ENCODE measurements around the gene COA6. TPM values are rescaled to one million over a fixed set of nuclear protein-coding genes. Genes with fewer than 3 reads are reported as not detected.
A peak's percentile ranks its signal among the peaks of the same experiment; 100 is the strongest.

COA6 gene
- total and polyA plus RNA-seq, 10 donors: 6.9 to 57.4 (median 18.5) TPM

GRCh38 chr1:234400773-234401172 lies 27.5 kb downstream of the COA6 start:
- no peaks in the 10 kb centered on the region for H3K27me3 ChIP-seq (replicated peaks in 1 of 7)
- H3K4me3 ChIP-seq: peak overlapping the region in 2 of 8 donors; percentile 3 to 42
- intact Hi-C loops (cut with DNase I; ENCODE audit: low total_unique reads): no loop called here
- H3K4me1 ChIP-seq: peaks cover 7 to 48% (median 19%) of the 10 kb centered on the region in 6 donors
- DNase-seq: no peak
- TF ChIP-seq POLR2AphosphoS5 (IDR thresholded peaks at IDR 0.05): no peak
- TF ChIP-seq POLR2A (IDR thresholded peaks at IDR 0.05): no peak
- TF ChIP-seq CTCF (IDR thresholded peaks at IDR 0.05 in 8 of 11, conservative IDR thresholded peaks at IDR 0.05 in 3 of 11): no peak
- peak overlapping the region; percentile 51 to 83 (median 64) for H3K27ac ChIP-seq
- H3K9me3 ChIP-seq: no peaks in the 10 kb centered on the region
- H3K36me3 ChIP-seq: peaks cover 0 to 13% (median 5%) of the 10 kb centered on the region in 6 donors

- intact Hi-C loops (cut with DNase I; ENCODE audit: low total_unique reads): no loop called here
- 90 to 95% (median 94%) methylated on average over 3 of the region's 3 CpGs for WGBS, 5 donors
- no peak for TF ChIP-seq POLR2A (IDR thresholded peaks at IDR 0.05)
Observed at GRCh38 chr1:234401658-234402057, 28.4 kb downstream of the COA6 start.

GRCh38 chr1:234402939-234403338 lies 29.7 kb downstream of the COA6 start:
- no peaks in the 10 kb centered on the region for H3K27me3 ChIP-seq (replicated peaks in 1 of 7)
- H3K36me3 ChIP-seq: peaks cover 0 to 21% (median 5%) of the 10 kb centered on the region in 6 donors
- intact Hi-C loops (cut with DNase I; ENCODE audit: low total_unique reads): no loop called here
- H3K4me1 ChIP-seq: peaks cover 7 to 43% (median 19%) of the 10 kb centered on the region in 6 donors
- no peak for DNase-seq
- WGBS, 5 donors: 85 to 95% (median 88%) methylated on average over 3 of the region's 3 CpGs
- no peak overlapping the region for H3K4me3 ChIP-seq
- TF ChIP-seq CTCF (IDR thresholded peaks at IDR 0.05 in 8 of 11, conservative IDR thresholded peaks at IDR 0.05 in 3 of 11) (no peak), POLR2AphosphoS5 (IDR thresholded peaks at IDR 0.05) (no peak), POLR2A (IDR thresholded peaks at IDR 0.05) (no peak)
- H3K9me3 ChIP-seq: no peaks in the 10 kb centered on the region
- H3K27ac ChIP-seq: no peak overlapping the region

More at GRCh38 chr1:234401658-234402057, 28.4 kb downstream of the COA6 start:
- Histone ChIP-seq H3K27me3 (replicated peaks in 1 of 7) (no peaks in the 10 kb centered on the region), H3K36me3 (peaks cover 0 to 21% (median 5%) of the 10 kb centered on the region in 6 donors), H3K4me3 (no peak overlapping the region), H3K27ac (peak overlapping the region in 5 of 8 donors; percentile 51 to 83 (median 72)), H3K4me1 (peaks cover 7 to 45% (median 19%) of the 10 kb centered on the region in 6 donors), H3K9me3 (no peaks in the 10 kb centered on the region)
- no peak for DNase-seq

- intact Hi-C loops (cut with DNase I; ENCODE audit: low total_unique reads): no loop called here
- H3K27ac ChIP-seq: no peak overlapping the region
- no peak overlapping the region for H3K4me3 ChIP-seq
- peaks cover 0 to 49% (median 7%) of the 10 kb centered on the region in 6 donors for H3K36me3 ChIP-seq
- peaks cover 3 to 17% (median 7%) of the 10 kb centered on the region in 6 donors for H3K4me1 ChIP-seq
- WGBS, 5 donors: 83 to 87% (median 86%) methylated on average over 6 of the region's 6 CpGs
- H3K27me3 ChIP-seq (replicated peaks in 1 of 7): no peaks in the 10 kb centered on the region
- TF ChIP-seq CTCF (IDR thresholded peaks at IDR 0.05 in 8 of 11, conservative IDR thresholded peaks at IDR 0.05 in 3 of 11) (no peak), POLR2A (IDR thresholded peaks at IDR 0.05) (no peak), POLR2AphosphoS5 (IDR thresholded peaks at IDR 0.05) (no peak)
- DNase-seq: no peak
- no peaks in the 10 kb centered on the region for H3K9me3 ChIP-seq
Observed at GRCh38 chr1:234405676-234406075, 32.4 kb downstream of the COA6 start.

GRCh38 chr1:234406871-234407270 lies 33.6 kb downstream of the COA6 start:
- Histone ChIP-seq H3K9me3 (no peaks in the 10 kb centered on the region), H3K4me3 (no peak overlapping the region), H3K4me1 (peaks cover 0 to 5% (median 0%) of the 10 kb centered on the region in 6 donors), H3K27ac (no peak overlapping the region), H3K36me3 (peaks cover 0 to 58% (median 7%) of the 10 kb centered on the region in 6 donors), H3K27me3 (replicated peaks in 1 of 7) (no peaks in the 10 kb centered on the region)
- TF ChIP-seq POLR2A (IDR thresholded peaks at IDR 0.05) (no peak), POLR2AphosphoS5 (IDR thresholded peaks at IDR 0.05) (no peak), CTCF (IDR thresholded peaks at IDR 0.05 in 8 of 11, conservative IDR thresholded peaks at IDR 0.05 in 3 of 11) (no peak)
- DNase-seq: no peak
- intact Hi-C loops (cut with DNase I; ENCODE audit: low total_unique reads): no loop called here
- WGBS, 5 donors: 86 to 95% (median 90%) methylated on average over 4 of the region's 4 CpGs
